CD4-positive, alpha-beta T cell treated with Interleukin-4 for 1 hour (primary cell): ENCODE results near the gene CRYGD.
"Not testable (repeated sequence)": the region's sequence is repeated elsewhere in the genome, so short reads cannot be mapped to it uniquely, and the experiment has no call there.

Experiments
- DNase-seq, 2 donors: peaks; one replicate each; pipeline ENCODE4 v3.0.0-alpha.2; 2020 to 2022

The CRYGD gene

GRCh38 chr2:208129744-208130711 lies 5.7 kb upstream of the CRYGD start, which contains the start of gene CRYGC:
CRYGC (minus strand) TSS chr2:208129828; CDS start chr2:208129792, 36 bp downstream.
- no peak for DNase-seq

- DNase-seq = no peak
These were observed 3.8 kb upstream of the CRYGD start for GRCh38 chr2:208128136-208128535.

- DNase-seq = no peak
These were observed 2.8 kb upstream of the CRYGD start for GRCh38 chr2:208127090-208127489.

GRCh38 chr2:208125251-208125650 lies 927 bp upstream of the CRYGD start:
- DNase-seq = no peak

- no peak for DNase-seq
These were observed 2.1 kb downstream of the CRYGD start for GRCh38 chr2:208122248-208122647.

- no peak for DNase-seq
These were observed 5.4 kb downstream of the CRYGD start for GRCh38 chr2:208118918-208119317.

- not testable (repeated sequence) for DNase-seq
These were observed 6.9 kb downstream of the CRYGD start for GRCh38 chr2:208117390-208117789.

- no peak for DNase-seq
These were observed 11.4 kb downstream of the CRYGD start for GRCh38 chr2:208112969-208113368.

- not testable (repeated sequence) for DNase-seq
These were observed 12.0 kb downstream of the CRYGD start for GRCh38 chr2:208112273-208112745.

- no peak for DNase-seq
These were observed 20.7 kb downstream of the CRYGD start for GRCh38 chr2:208103616-208104015.

GRCh38 chr2:208101716-208102631 lies 22.4 kb downstream of the CRYGD start:
- no peak for DNase-seq

- no peak for DNase-seq
These were observed 24.4 kb downstream of the CRYGD start for GRCh38 chr2:208099682-208100470.

- DNase-seq = not testable (repeated sequence)
These were observed 25.6 kb downstream of the CRYGD start for GRCh38 chr2:208098701-208099100.

GRCh38 chr2:208098267-208098666 lies 26.1 kb downstream of the CRYGD start:
- no peak for DNase-seq

- no peak for DNase-seq
These were observed 26.5 kb downstream of the CRYGD start for GRCh38 chr2:208097801-208098200.

GRCh38 chr2:208097313-208097712 lies 27.0 kb downstream of the CRYGD start:
- DNase-seq = no peak

- no peak for DNase-seq
These were observed 28.2 kb downstream of the CRYGD start for GRCh38 chr2:208096080-208096479.

GRCh38 chr2:208093128-208093527 lies 31.2 kb downstream of the CRYGD start:
- DNase-seq = no peak

GRCh38 chr2:208092093-208092832 lies 32.1 kb downstream of the CRYGD start:
- DNase-seq = no peak

- no peak for DNase-seq
These were observed 33.9 kb downstream of the CRYGD start for GRCh38 chr2:208090420-208090819.

GRCh38 chr2:208086029-208086428 lies 38.3 kb downstream of the CRYGD start:
- no peak for DNase-seq

GRCh38 chr2:208083807-208084206 lies 40.5 kb downstream of the CRYGD start:
- no peak for DNase-seq
